Fibroblast of the conjunctiva (primary cell): ENCODE measurements around the gene FMN2.

ENCODE experiments used
- DNase-seq: peaks from one replicate; pipeline ENCODE4 v3.0.0-alpha.2; 2010; ENCODE audit warnings: low read depth

FMN2 gene

DNA sequence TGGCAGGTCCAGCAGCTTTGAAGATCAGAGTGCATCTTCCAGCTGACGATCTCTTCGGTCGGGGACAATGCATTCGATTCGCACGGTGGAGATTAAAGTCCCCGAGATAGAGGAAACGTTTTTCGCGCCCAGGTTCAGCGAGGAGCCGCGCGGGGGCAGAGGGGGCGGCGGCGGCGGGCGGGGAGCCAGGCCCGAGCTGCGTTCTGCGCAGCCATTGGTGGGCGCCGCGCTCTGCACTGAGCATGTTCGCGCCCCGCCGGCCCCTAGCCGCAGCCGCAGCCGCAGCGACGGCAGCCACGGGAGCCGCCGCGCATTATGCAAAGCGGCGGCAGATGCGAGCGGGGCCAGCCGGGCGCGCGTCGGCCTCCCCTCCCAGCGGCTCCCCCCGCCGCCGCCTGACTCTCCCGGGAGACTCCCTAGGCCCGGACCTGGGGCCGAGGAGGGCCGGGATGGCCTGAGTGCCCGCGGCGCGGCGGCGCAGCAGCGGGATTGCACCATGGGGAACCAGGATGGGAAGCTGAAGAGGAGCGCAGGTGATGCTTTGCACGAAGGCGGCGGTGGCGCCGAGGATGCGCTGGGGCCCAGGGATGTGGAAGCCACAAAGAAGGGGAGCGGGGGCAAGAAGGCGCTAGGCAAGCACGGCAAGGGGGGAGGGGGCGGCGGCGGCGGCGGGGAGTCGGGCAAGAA lies at the start of gene FMN2:
FMN2 (plus strand) TSS at position 270 of the 687 bp plus-strand sequence; CDS start at position 497, 227 bp downstream.
- DNase-seq = no peak

DNA sequence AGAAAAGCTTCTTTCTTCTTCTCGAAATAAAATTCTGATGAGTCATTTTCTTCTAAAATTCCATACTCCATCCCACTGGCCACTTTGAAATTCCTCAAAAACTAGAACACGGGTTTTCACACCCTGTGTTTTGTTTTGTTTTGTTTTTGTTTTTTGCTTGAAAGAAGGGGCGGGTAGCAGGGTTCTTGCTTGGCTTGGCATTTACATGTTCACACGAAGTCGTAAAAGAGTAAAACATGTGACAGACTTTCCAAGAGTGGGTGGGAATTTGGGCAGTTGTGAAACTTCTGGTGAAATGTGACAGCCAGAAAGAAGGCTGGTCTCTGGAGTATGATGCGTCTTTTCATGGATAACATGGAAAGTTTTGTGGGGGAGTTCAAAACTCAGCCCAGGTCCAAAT lies 47.1 kb upstream of the FMN2 start:
- no peak for DNase-seq

- DNase-seq = no peak
Measured at GRCh38 chr1:240046000-240046399, 45.7 kb upstream of the FMN2 start.

GRCh38 chr1:240054109-240054701 lies 37.5 kb upstream of the FMN2 start:
- no peak for DNase-seq

DNA sequence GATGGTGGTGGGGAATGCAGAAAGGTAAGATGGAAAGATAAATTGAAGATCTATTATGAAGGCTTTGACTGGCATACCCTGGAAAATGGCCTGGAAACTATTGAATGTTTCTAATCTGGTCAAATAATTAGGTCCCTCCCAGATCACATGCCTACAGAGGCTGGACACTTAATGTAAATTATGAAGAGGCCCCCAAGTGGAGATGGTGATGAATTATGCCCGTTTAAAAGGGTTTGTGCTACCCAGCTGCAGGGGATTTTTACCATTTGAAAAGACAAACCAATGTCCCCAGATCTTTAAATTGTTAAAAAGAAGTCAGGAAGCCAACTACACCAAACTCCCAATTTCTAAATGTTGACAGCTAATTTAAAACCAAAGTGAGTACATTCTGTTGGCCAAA lies 35.7 kb upstream of the FMN2 start:
- no peak for DNase-seq

- DNase-seq = no peak
Measured at GRCh38 chr1:240056350-240056749, 35.3 kb upstream of the FMN2 start.

DNA sequence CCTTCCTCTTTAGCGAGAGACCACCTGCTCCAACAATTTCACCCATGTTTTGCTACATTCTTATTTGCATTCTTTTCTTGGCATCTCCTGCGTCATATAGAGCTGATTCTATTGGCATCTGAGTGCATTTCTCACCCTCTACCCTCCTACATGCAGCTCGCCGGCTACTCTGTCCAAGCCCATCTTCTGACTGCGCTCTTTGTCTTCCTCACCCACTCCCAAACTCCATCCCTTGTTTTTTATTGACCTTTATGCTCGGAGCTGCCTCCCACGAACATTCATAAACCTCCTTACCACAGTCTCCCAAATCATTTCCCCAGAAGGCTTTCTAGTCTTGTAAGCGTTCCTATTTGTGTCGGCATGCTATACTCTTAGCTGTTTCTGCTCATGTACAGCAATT lies 33.6 kb upstream of the FMN2 start:
- no peak for DNase-seq

DNA sequence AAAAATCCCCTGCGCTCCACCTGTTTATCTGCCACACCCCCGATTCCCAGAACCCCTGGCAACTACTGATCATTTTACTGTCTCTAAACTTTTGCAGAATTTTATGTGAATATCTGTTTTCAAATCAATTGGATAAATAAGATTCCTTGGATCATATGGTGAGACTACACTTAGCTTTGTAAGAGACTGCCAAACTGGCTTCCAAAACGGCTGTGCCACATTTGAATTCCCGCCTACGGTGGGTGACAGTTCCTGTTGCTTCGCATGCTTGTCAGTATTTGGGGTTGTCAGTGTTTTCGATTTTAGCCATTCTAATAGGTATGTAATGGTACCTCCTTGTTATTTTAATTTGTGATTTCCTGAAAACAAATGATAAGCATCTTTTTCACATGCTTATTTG lies 22.7 kb upstream of the FMN2 start:
- DNase-seq = no peak

- DNase-seq = no peak
Measured at GRCh38 chr1:240070188-240070587, 21.5 kb upstream of the FMN2 start.

DNA sequence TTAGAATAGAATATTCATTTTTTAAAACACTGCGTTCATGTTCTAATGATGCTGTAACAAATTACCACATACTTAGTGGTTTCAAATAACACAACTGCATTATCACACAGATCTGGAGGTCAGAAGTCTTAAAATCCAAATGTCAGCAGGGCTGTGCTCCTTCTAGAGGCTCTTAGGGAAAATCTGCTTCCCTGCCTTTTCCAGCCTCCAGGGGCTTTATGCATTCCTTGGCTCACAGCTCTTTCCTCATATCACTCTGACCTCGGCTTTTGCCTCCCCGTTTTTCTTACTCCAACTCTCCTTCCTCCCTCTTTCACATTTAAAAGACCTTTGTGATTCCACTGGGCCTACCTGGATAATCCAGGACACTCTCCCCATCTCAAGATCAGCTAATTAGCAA lies 18.6 kb upstream of the FMN2 start:
- DNase-seq = no peak

- no peak for DNase-seq
Measured at GRCh38 chr1:240074422-240074821, 17.3 kb upstream of the FMN2 start.

- no peak for DNase-seq
Measured at GRCh38 chr1:240074908-240075307, 16.8 kb upstream of the FMN2 start.

- no peak for DNase-seq
Measured at GRCh38 chr1:240084337-240084736, 7.3 kb upstream of the FMN2 start.

GRCh38 chr1:240084749-240085148 lies 6.9 kb upstream of the FMN2 start:
- DNase-seq = no peak

- no peak for DNase-seq
Measured at GRCh38 chr1:240086726-240087125, 5.0 kb upstream of the FMN2 start.

- no peak for DNase-seq
Measured at GRCh38 chr1:240090014-240090413, 1.7 kb upstream of the FMN2 start.

GRCh38 chr1:240090957-240091600 lies 604 bp upstream of the FMN2 start:
- DNase-seq = no peak

- peak; percentile 55 for DNase-seq
Measured at GRCh38 chr1:240092301-240093119, 827 bp downstream of the FMN2 start.

DNA sequence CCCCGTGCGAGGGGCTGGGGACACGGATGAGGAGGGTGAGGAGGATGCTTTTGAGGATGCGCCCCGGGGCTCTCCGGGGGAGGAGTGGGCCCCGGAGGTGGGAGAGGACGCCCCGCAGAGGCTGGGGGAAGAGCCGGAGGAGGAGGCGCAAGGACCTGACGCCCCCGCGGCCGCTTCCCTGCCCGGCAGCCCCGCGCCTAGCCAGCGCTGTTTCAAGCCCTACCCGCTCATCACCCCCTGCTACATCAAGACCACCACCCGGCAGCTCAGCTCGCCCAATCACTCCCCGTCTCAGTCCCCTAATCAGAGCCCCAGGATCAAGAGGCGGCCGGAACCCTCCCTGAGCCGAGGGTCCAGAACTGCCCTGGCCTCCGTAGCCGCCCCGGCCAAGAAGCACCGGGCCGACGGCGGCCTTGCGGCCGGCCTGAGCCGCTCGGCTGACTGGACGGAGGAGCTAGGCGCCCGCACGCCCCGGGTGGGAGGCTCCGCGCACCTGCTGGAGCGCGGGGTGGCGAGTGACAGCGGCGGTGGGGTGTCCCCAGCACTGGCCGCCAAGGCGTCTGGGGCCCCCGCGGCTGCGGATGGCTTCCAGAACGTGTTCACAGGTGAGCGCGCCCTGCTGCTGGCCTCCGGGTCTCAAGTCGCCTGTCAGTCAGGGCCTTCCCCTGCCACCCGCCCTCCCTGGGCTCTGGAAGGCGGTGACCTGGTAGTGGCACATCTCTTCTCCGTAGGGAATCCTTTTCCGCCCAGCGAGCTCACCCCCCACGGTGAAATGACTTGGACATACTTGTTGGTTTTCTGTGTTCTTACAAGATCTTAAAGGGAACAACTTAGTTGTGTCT lies 1.7 kb downstream of the FMN2 start:
- DNase-seq = no peak

DNA sequence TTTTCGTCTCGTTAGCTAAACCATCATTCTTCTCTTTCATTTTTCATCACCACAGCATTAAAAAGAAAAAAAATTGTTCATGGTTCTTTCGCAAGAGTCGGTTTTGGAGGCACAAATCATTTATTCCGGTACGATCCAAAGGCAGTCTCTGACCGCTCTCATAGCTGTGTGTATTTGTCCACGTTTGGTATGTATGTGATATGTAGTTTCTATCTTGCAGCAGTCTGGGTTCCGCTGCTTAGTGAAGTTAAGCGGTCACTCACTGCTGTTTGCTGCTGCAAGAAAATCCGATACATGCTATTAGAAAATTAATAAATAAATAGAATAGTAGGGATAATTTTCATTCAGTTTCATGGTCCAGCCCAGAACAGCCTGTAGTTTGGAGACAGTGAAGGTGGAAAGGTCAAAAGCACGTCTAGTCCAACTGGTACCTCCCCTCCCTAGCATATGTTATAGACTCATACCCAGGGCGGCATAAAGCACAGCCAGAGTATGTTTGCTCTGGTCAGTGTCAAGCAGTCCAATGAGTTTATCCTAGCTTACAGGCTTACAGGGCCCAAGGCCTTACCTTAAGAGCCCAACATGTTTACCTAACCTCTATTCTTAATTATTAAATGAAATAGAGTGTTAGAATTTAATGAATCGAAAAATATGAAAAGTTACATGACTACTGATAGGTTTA lies 2.5 kb downstream of the FMN2 start:
- no peak for DNase-seq

GRCh38 chr1:240096974-240097373 lies 5.3 kb downstream of the FMN2 start:
- DNase-seq = no peak
